22Rv1 (cell line): ENCODE data around the gene SLC4A9.
"Not testable (repeated sequence)": the region's sequence is repeated elsewhere in the genome, so short reads cannot be mapped to it uniquely, and the experiment has no call there.

ENCODE experiments used
- H3K27ac ChIP-seq: fragments of 450-650 bp; 2 replicates; pipeline ENCODE4 v1.5.1; 2017
- CTCF ChIP-seq: fragments of 450-650 bp; IDR thresholded peaks from 2 replicates; pipeline ENCODE4 v1.5.1; 2017; ENCODE audit warnings: mild to moderate bottlenecking
- ZFX ChIP-seq: fragments of 450-650 bp; IDR thresholded peaks from 2 replicates; pipeline ENCODE4 v1.6.1; 2017; ENCODE audit warnings: antibody characterized with exemption, borderline replicate concordance

Gene SLC4A9

GRCh38 chr5:140338336-140338735, 21.7 kb upstream of the SLC4A9 start:
- no peak for TF ChIP-seq CTCF
- H3K27ac ChIP-seq, result no peak overlapping the region

- TF ChIP-seq CTCF (no peak), ZFX (no peak)
- H3K27ac ChIP-seq, result no peak overlapping the region
These were observed 21.1 kb upstream of the SLC4A9 start for GRCh38 chr5:140338908-140339307.

GRCh38 chr5:140339636-140340035, 20.4 kb upstream of the SLC4A9 start:
- no peak overlapping the region for H3K27ac ChIP-seq
- TF ChIP-seq CTCF, result no peak
- no peak for TF ChIP-seq ZFX

GRCh38 chr5:140340605-140341121, 19.3 kb upstream of the SLC4A9 start:
- TF ChIP-seq ZFX (no peak), CTCF (no peak)
- no peak overlapping the region for H3K27ac ChIP-seq

GRCh38 chr5:140341591-140341990, 18.4 kb upstream of the SLC4A9 start:
- TF ChIP-seq CTCF, result no peak
- no peak for TF ChIP-seq ZFX
- H3K27ac ChIP-seq, result no peak overlapping the region

- H3K27ac ChIP-seq, result no peak overlapping the region
- TF ChIP-seq CTCF (no peak), ZFX (no peak)
These were observed 17.7 kb upstream of the SLC4A9 start for GRCh38 chr5:140342287-140342686.

- no peak overlapping the region for H3K27ac ChIP-seq
- TF ChIP-seq CTCF (no peak), ZFX (no peak)
These were observed 17.1 kb upstream of the SLC4A9 start for GRCh38 chr5:140342896-140343295.

GRCh38 chr5:140343849-140344248, 16.1 kb upstream of the SLC4A9 start:
- H3K27ac ChIP-seq, result not testable (repeated sequence)
